Activated CD8-positive, alpha-beta T cell treated with anti-CD3 and anti-CD28 coated beads for 36 hours (primary cell): ENCODE results near the gene PMS2. TPM values are rescaled to one million over a fixed set of nuclear protein-coding genes. Genes with fewer than 3 reads are reported as not detected.
A peak's percentile ranks its signal among the peaks of the same experiment; 100 is the strongest.

Experiments used
- ATAC-seq: fragments of 200-7000 bp; cut with Tn5 transposase; one replicate; pipeline ENCODE4 v1.10.0; 2021; ENCODE audit warnings: mild to moderate bottlenecking, moderate library complexity
- CTCF ChIA-PET: fragments of 350-600 bp; sonication (Branson Sonifier 250); formaldehyde crosslinking; loops from one replicate; lab custom pipeline; 2021; ENCODE audit warnings: antibody characterized with exemption; lab: Charles Lee
- POLR2A ChIA-PET: fragments of 350-600 bp; sonication (Branson Sonifier 250); formaldehyde crosslinking; loops from one replicate; lab custom pipeline; 2021; ENCODE audit warnings: antibody characterized with exemption; lab: Charles Lee
- DNase-seq: peaks from one replicate; pipeline ENCODE4 v3.0.0-alpha.2; 2020
- H3K27ac Mint-ChIP-seq: one replicate; pipeline ENCODE4 v1.8.0; 2021; ENCODE audit warnings: mild to moderate bottlenecking, mixed read lengths
- H3K27me3 Mint-ChIP-seq: one replicate; pipeline ENCODE4 v1.8.0; 2021; ENCODE audit warnings: mixed read lengths
- H3K36me3 Mint-ChIP-seq: one replicate; pipeline ENCODE4 v1.8.0; 2021; ENCODE audit warnings: low read depth, mixed read lengths
- H3K4me1 Mint-ChIP-seq: one replicate; pipeline ENCODE4 v1.8.0; 2021; ENCODE audit warnings: low read depth, mixed read lengths
- H3K4me3 Mint-ChIP-seq: one replicate; pipeline ENCODE4 v1.8.0; 2021; ENCODE audit warnings: mild to moderate bottlenecking, moderate library complexity, mixed read lengths
- H3K9me3 Mint-ChIP-seq: one replicate; pipeline ENCODE4 v1.8.0; 2021; ENCODE audit warnings: mixed read lengths
- intact Hi-C: fragments of 100-400 bp; cut with micrococcal nuclease; formaldehyde crosslinking; loops from one replicate; pipeline ENCODE4 v1.10.0; 2022
- total RNA-seq, 2 experiments: library from RNA; stranded (reverse); gene quantifications; one replicate each; pipeline ENCODE4 v1.2.3, GENCODE V29; 2021
- TF ChIP-seq, protein P1 (sequence below): fragments of 200-600 bp; IDR thresholded peaks from one replicate; pipeline ENCODE4 v1.8.0; 2022; ENCODE audit warnings: antibody characterized with exemption, mild to moderate bottlenecking

PMS2 gene
- total RNA-seq, 2 experiments from 2014 or later, result 20.5 to 22.8 TPM

DNA sequence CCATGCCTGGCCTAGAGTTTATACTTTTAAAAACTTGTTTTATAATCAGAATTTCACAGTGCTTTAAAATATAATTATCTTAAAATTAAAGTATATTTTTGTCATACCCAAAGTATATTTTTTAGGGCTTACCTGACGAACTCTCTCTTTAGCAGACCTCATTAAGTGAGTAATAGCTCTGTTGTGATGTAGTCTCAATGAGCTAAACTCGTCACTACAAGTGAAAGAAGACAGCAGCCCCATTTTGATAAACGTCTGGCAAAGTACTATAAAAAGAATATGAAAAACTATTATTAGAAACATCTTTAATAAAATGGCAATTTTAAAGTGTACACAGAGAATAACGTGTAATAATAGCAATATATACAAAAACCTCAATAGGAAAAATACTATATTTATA, 40.9 kb upstream of the PMS2 start:
- Mint-ChIP-seq H3K36me3 (peaks cover 14% of the 10 kb centered on the region), H3K27ac (no peak overlapping the region), H3K27me3 (no peaks in the 10 kb centered on the region)

DNA sequence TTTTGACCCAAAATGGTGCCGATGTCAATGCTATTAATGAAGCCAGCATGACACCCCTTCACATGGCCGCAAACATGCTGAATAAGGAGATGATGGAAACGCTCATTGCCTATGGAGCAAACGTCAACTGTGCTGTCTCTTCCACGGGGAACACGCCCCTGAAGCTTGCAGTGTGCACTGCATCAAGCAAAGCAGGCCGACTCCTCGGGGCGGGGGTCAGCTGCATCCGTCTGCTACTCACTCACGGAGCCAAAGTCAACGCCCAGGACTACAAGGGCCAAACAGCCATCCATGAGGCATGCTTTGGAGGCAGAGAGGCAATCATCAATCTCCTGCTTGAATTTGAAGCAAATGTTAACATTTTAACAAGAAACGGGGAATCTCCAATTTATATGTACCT, 26.8 kb upstream of the PMS2 start:
- Mint-ChIP-seq H3K4me1 (peaks cover 11% of the 10 kb centered on the region), H3K4me3 (no peak overlapping the region), H3K36me3 (peaks cover 41% of the 10 kb centered on the region), H3K27me3 (no peaks in the 10 kb centered on the region), H3K9me3 (no peaks in the 10 kb centered on the region), H3K27ac (no peak overlapping the region)
- CTCF ChIA-PET, result no interaction called here
- POLR2A ChIA-PET, result no interaction called here
- intact Hi-C loops, result no loop called here
- DNase-seq (no peak), ATAC-seq (no peak)
- TF ChIP-seq, protein P1, sequence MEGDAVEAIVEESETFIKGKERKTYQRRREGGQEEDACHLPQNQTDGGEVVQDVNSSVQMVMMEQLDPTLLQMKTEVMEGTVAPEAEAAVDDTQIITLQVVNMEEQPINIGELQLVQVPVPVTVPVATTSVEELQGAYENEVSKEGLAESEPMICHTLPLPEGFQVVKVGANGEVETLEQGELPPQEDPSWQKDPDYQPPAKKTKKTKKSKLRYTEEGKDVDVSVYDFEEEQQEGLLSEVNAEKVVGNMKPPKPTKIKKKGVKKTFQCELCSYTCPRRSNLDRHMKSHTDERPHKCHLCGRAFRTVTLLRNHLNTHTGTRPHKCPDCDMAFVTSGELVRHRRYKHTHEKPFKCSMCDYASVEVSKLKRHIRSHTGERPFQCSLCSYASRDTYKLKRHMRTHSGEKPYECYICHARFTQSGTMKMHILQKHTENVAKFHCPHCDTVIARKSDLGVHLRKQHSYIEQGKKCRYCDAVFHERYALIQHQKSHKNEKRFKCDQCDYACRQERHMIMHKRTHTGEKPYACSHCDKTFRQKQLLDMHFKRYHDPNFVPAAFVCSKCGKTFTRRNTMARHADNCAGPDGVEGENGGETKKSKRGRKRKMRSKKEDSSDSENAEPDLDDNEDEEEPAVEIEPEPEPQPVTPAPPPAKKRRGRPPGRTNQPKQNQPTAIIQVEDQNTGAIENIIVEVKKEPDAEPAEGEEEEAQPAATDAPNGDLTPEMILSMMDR, result no peak

More for the DNA sequence above, 40.9 kb upstream of the PMS2 start:
- intact Hi-C loops, result no loop called here
- TF ChIP-seq, protein P1, result no peak
- Mint-ChIP-seq H3K4me3 (no peak overlapping the region), H3K4me1 (peaks cover 4% of the 10 kb centered on the region), H3K9me3 (no peaks in the 10 kb centered on the region)
- DNase-seq (no peak), ATAC-seq (no peak)
- ChIA-PET POLR2A (no interaction called here), CTCF (no interaction called here)

DNA sequence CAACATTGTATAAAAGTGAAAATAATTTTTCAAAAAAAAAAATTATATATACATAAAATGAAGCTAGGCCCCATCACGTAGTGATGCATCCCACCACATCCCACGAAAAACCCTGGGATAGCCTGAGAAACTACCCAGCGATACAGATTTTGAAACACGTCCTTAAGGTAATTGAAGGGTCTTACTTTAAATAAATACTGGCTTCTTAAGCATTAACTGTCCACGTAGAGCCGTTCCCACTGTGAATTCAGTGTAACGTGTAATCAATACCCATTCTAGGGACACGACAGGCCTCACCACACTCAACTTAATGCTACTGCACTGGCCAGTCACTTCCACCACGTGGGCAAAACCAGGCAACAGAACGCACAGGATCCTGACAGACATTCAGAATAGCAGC, 26.3 kb upstream of the PMS2 start:
- CTCF ChIA-PET, result no interaction called here
- no peak overlapping the region for H3K27ac Mint-ChIP-seq
- peaks cover 40% of the 10 kb centered on the region for H3K36me3 Mint-ChIP-seq
- ATAC-seq (no peak), DNase-seq (no peak)
- TF ChIP-seq, protein P1, result no peak
- H3K9me3 Mint-ChIP-seq, result no peaks in the 10 kb centered on the region
- POLR2A ChIA-PET, result interaction anchor here (0.6 kb wide), 1 partner anchor 10 kb away, joined by 3 read pairs; no protein-coding TSS in a partner anchor
- H3K4me3 Mint-ChIP-seq, result no peak overlapping the region
- intact Hi-C loops, result no loop called here
- H3K27me3 Mint-ChIP-seq, result no peaks in the 10 kb centered on the region
- H3K4me1 Mint-ChIP-seq, result peaks cover 11% of the 10 kb centered on the region

DNA sequence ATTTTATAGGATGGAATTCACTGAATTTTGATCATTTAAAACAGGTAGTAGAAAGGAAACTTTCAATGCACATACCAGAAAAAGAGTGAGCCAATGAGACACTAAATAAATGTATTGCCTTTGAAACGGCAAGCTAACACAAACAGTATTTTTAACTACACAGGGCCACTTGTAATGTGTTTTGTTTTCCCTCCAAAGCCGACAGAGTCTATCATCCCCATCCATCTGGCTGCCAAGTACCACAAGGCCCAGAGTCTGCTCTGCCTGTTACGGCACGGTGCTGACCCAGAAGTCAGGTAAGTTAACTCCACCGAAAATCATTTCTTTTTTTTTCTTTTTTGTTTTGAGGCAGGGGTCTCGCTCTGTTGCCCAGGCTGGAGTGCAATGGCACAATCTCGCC, 23.8 kb upstream of the PMS2 start:
- intact Hi-C loops, result no loop called here
- peak overlapping the region; percentile 49 for H3K27ac Mint-ChIP-seq
- H3K9me3 Mint-ChIP-seq, result no peaks in the 10 kb centered on the region
- H3K27me3 Mint-ChIP-seq, result no peaks in the 10 kb centered on the region
- no peak for ATAC-seq
- no peak for DNase-seq
- peaks cover 44% of the 10 kb centered on the region for H3K36me3 Mint-ChIP-seq
- H3K4me3 Mint-ChIP-seq, result no peak overlapping the region
- ChIA-PET POLR2A (no interaction called here), CTCF (no interaction called here)
- H3K4me1 Mint-ChIP-seq, result peaks cover 11% of the 10 kb centered on the region
- TF ChIP-seq, protein P1, result no peak

DNA sequence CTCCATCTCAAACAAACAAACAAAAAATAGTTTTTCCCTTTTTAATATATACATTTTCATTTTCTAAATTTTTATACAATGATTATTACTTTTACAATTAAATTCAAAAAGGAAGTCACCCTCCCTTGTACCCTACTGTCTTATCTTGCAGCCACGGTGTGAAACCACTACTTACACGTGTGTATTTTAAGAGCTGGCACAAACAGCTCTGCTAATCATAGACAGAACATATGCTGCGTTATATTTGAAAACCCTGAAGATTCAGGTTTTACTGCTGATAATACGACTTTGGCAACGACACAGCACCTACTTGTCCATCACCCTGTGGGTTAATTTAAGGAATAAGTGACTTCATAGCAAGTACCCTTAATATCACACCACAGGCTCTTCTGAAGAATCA, 23.3 kb upstream of the PMS2 start:
- H3K36me3 Mint-ChIP-seq, result peaks cover 47% of the 10 kb centered on the region
- peak overlapping the region; percentile 49 for H3K27ac Mint-ChIP-seq
- no peaks in the 10 kb centered on the region for H3K9me3 Mint-ChIP-seq
- peaks cover 13% of the 10 kb centered on the region for H3K4me1 Mint-ChIP-seq
- no peak for ATAC-seq
- intact Hi-C loops, result no loop called here
- H3K27me3 Mint-ChIP-seq, result no peaks in the 10 kb centered on the region
- CTCF ChIA-PET, result no interaction called here
- H3K4me3 Mint-ChIP-seq, result no peak overlapping the region
- POLR2A ChIA-PET, result no interaction called here
- DNase-seq, result no peak
- TF ChIP-seq, protein P1, result no peak
